Activated naive CD4-positive, alpha-beta T cell treated with anti-CD3 and anti-CD28 coated beads, Interleukin-2, amount 50 U/mL, for 72 hours (primary cell): ENCODE results near the gene GGT6. TPM values are rescaled to one million over a fixed set of nuclear protein-coding genes. Genes with fewer than 3 reads are reported as not detected.

Experiments used
- ATAC-seq, 2 donors: fragments of 150-1000 bp; cut with Tn5 transposase; 2 replicates each; pipeline ENCODE4 v1.10.0; 2021; ENCODE audit warnings: mild to moderate bottlenecking in 2 of 2, moderate library complexity in 2 of 2
- DNase-seq, 2 donors: peaks; one replicate each; pipeline ENCODE4 v3.0.0; 2021 to 2022; ENCODE audit warnings: low spot score in 2 of 2
- H3K27ac Mint-ChIP-seq, 2 donors: one replicate each; pipeline ENCODE4 v1.8.0; 2022; ENCODE audit warnings: mild to moderate bottlenecking in 2 of 2, mixed read lengths in 2 of 2
- H3K36me3 Mint-ChIP-seq, 2 donors: one replicate each; pipeline ENCODE4 v1.8.0; 2022; ENCODE audit warnings: mixed read lengths in 2 of 2
- H3K9me3 Mint-ChIP-seq, 2 donors: one replicate each; pipeline ENCODE4 v1.8.0; 2022; ENCODE audit warnings: mixed read lengths in 2 of 2
- total RNA-seq, 2 donors: library from RNA; stranded (reverse); gene quantifications; one replicate each; pipeline ENCODE4 v1.2.3, GENCODE V29; 2022

The GGT6 gene
- total RNA-seq, 2 donors from 2014 or later = not detected

GRCh38 chr17:4511199-4511932 lies 49.0 kb downstream of the GGT6 start:
- DNase-seq = no peak
- Mint-ChIP-seq H3K9me3 (no peaks in the 10 kb centered on the region), H3K27ac (no peak overlapping the region), H3K36me3 (no peaks in the 10 kb centered on the region)
- ATAC-seq = no peak

- H3K9me3 Mint-ChIP-seq = no peaks in the 10 kb centered on the region
- H3K27ac Mint-ChIP-seq = no peak overlapping the region
- DNase-seq (no peak), ATAC-seq (no peak)
- no peaks in the 10 kb centered on the region for H3K36me3 Mint-ChIP-seq
Measured at GRCh38 chr17:4510618-4510941, 49.8 kb downstream of the GGT6 start.

DNA sequence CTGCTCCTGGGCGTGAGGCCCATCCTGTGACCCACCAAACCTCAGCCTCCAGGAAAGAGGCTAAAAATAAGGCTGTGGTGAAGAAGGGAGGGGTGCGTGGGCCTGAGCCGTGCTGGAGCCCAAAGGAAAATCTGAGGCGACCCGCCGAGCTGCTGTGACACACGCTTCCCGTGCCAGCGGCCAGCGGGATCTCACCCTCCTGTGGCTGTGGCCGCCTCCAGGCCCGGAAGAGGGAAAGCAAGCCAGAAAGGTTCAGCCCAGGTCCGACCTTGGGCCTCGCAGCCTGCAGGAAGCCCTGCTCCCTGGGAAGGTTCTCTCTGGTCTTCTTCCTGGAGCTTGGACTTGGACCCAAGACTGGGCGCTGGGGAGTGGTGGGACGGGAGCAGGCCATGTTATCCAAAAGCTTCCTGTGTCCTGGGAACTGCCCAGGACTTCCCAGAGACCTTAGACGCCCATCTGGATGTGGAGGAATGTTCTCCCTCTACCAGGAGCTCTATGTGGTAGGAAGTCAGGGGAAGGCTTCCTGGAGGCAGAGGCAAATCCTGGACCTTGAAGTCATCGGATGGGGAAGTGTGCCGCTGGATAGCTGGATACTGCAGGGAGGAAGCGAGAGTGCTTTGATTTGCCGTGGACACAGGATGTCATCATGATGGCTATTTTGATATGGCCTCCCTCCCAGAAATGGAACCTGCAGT lies 50.3 kb downstream of the GGT6 start:
- DNase-seq (no peak), ATAC-seq (peak in 1 of 2 donors; percentile 33)
- peak overlapping the region in 1 of 2 donors; percentile 39 for H3K27ac Mint-ChIP-seq
- no peaks in the 10 kb centered on the region for H3K9me3 Mint-ChIP-seq
- no peaks in the 10 kb centered on the region for H3K36me3 Mint-ChIP-seq

DNA sequence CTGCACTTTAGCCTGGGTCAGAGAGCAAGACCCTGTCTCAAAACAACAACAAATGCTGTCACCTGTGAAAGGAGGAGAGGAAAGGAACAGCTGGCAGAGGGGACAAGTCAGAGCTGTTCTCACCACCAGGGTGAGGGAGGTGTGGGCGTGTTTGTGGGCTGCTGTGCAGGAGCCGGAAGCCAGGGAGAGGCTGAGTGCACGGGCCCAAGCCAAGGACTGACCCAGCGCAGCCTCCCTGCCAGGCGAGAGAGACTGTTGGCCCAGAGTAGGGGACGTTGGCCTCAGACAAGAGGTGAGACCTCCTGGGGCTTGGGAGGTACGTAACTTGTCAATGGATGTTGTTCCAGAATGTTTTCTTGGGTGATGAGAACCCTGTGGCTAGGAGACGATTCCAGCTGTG lies 51.0 kb downstream of the GGT6 start:
- Mint-ChIP-seq H3K36me3 (no peaks in the 10 kb centered on the region), H3K27ac (peak overlapping the region in 1 of 2 donors; percentile 39), H3K9me3 (no peaks in the 10 kb centered on the region)
- DNase-seq (no peak), ATAC-seq (peak; percentile 73 to 77)

GRCh38 chr17:4508207-4508606 lies 52.2 kb downstream of the GGT6 start:
- no peaks in the 10 kb centered on the region for H3K36me3 Mint-ChIP-seq
- no peaks in the 10 kb centered on the region for H3K9me3 Mint-ChIP-seq
- no peak for ATAC-seq
- H3K27ac Mint-ChIP-seq = peak overlapping the region in 1 of 2 donors; percentile 39
- no peak for DNase-seq

GRCh38 chr17:4507361-4508111 lies 52.8 kb downstream of the GGT6 start:
- no peak for ATAC-seq
- Mint-ChIP-seq H3K27ac (peak overlapping the region in 1 of 2 donors; percentile 39), H3K9me3 (no peaks in the 10 kb centered on the region), H3K36me3 (no peaks in the 10 kb centered on the region)
- no peak for DNase-seq

Other genes with a start within 250 kb of the GGT6 start
- gene UBE2G1, start 193.9 kb downstream of the GGT6 start, total RNA-seq = 10 to 100 TPM; 57.9 to 68.1 TPM
- gene SPNS3, start 126.6 kb downstream of the GGT6 start, total RNA-seq = 1 to 10 TPM; 4.4 to 8.7 TPM
- gene SPNS2, start 61.7 kb downstream of the GGT6 start, total RNA-seq = under 1 TPM; 0.16 to 0.64 TPM
- 10 to 100 TPM; 62.3 to 71.3 TPM for gene MYBBP1A, start 5.2 kb downstream of the GGT6 start, total RNA-seq
- gene SMTNL2, start 24.0 kb upstream of the GGT6 start, total RNA-seq = not detected
- gene ALOX15, start 81.1 kb upstream of the GGT6 start, total RNA-seq = under 1 TPM in 1 of 2 donors, not detected in 1; 0.14 TPM
- 100 to 1,000 TPM in 1 of 2 donors, 10 to 100 TPM in 1; 99.1 to 126 TPM for gene PELP1, start 143.6 kb upstream of the GGT6 start, total RNA-seq
- gene ARRB2, start 150.1 kb upstream of the GGT6 start, total RNA-seq = 100 to 1,000 TPM; 209 to 271 TPM
- 10 to 100 TPM; 22.8 to 24.5 TPM for gene MED11, start 170.9 kb upstream of the GGT6 start, total RNA-seq
- under 1 TPM; 0.29 to 0.36 TPM for gene ZMYND15, start 179.3 kb upstream of the GGT6 start, total RNA-seq
- gene CXCL16, start 179.4 kb upstream of the GGT6 start, total RNA-seq = 1 to 10 TPM; 4.9 to 6.1 TPM
- not detected for gene TM4SF5, start 211.3 kb upstream of the GGT6 start, total RNA-seq
- under 1 TPM in 1 of 2 donors, not detected in 1; 0.50 TPM for gene VMO1, start 225.8 kb upstream of the GGT6 start, total RNA-seq
- not detected for gene GLTPD2, start 228.4 kb upstream of the GGT6 start, total RNA-seq
- gene PSMB6, start 235.6 kb upstream of the GGT6 start, total RNA-seq = 100 to 1,000 TPM; 133 to 135 TPM
- 10 to 100 TPM; 23.6 to 31.4 TPM for gene PLD2, start 246.6 kb upstream of the GGT6 start, total RNA-seq